Ectodermal cell (in vitro differentiated cells): ENCODE data around the gene NAV2.

ENCODE experiments used
- H3K27ac ChIP-seq: 2 replicates; pipeline ENCODE4 v1.7.0; 2013; ENCODE audit warnings: mild to moderate bottlenecking, low read depth, low read length; ENCODE audit not compliant: insufficient read depth, poor library complexity, severe bottlenecking
- H3K27me3 ChIP-seq: 2 replicates; pipeline ENCODE4 v1.7.0; 2013; ENCODE audit warnings: mild to moderate bottlenecking, low read length; ENCODE audit not compliant: insufficient read depth, control insufficient read depth, poor library complexity, severe bottlenecking
- H3K36me3 ChIP-seq: one replicate; pipeline ENCODE4 v1.7.0; 2013; ENCODE audit warnings: low read length; ENCODE audit not compliant: control insufficient read depth, insufficient read depth
- H3K4me1 ChIP-seq: one replicate; pipeline ENCODE4 v1.7.0; 2013; ENCODE audit warnings: low read length; ENCODE audit not compliant: control insufficient read depth, insufficient read depth
- H3K4me3 ChIP-seq: 2 replicates; pipeline ENCODE4 v1.7.0; 2013; ENCODE audit warnings: low read depth, low read length, control low read depth; ENCODE audit not compliant: insufficient read depth
- H3K9me3 ChIP-seq: 2 replicates; pipeline ENCODE4 v1.7.0; 2013; ENCODE audit warnings: mild to moderate bottlenecking, low read length, moderate library complexity; ENCODE audit not compliant: control insufficient read depth
- whole genome bisulfite sequencing, 2 experiments: methylation state at CpG; one replicate each; pipeline ENCODE4 v1.1.7; 2013; ENCODE audit warnings: missing lambda C conversion rate in 2 of 2; 5-methylcytosine and 5-hydroxymethylcytosine counted together

The NAV2 gene

DNA sequence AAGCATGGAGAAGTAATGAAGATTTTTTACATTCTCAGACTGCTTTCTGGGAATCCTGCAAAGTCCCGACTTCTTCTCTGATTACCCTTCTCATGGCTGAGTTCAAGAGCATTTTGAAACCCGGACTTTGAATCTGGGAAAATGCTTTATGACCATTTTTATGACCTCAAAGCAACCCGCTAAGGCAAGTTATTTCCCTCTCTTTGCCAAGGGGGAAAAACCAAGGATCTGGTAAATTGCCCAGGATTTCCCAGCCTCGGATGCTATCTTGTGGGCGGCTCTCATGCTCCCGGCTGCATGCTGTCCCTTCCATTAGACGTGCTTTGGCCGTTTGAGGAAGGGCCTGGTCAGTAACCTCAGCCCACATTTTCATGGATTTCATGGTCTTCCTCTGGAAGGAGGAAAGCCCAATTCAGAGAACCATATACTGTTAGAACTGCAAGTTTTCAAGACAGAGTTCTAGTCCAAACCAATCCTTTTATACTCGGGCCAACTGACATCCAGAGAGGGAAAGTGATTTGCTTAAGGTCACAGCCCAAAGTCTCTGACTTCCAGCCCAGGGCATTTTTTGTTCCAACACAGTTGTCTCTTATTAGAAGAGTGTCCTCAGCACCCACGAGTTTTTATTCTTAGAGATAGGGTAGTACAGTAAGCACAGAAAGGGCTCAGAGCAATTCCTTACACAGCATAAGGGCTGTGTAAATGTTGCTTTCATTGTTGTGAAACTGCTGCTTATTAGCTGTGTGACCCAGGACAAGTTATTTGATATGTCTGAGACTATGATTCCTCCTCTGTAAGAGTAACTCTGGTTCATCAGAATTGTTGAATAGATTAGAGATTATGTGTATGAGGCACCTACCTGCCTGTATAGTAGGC, 77.4 kb downstream of the NAV2 start:
- Histone ChIP-seq H3K27me3 (no peaks in the 10 kb centered on the region), H3K9me3 (no peaks in the 10 kb centered on the region), H3K4me1 (no peaks in the 10 kb centered on the region), H3K4me3 (no peak overlapping the region), H3K36me3 (no peaks in the 10 kb centered on the region), H3K27ac (no peak overlapping the region)
- WGBS, 2 experiments: 85 to 87% methylated on average over 10 of the region's 10 CpGs

- no peaks in the 10 kb centered on the region for H3K9me3 ChIP-seq
- H3K27ac ChIP-seq: no peak overlapping the region
- H3K4me1 ChIP-seq: no peaks in the 10 kb centered on the region
- no peaks in the 10 kb centered on the region for H3K36me3 ChIP-seq
- H3K4me3 ChIP-seq: no peak overlapping the region
- WGBS, 2 experiments: 69 to 73% methylated on average over 8 of the region's 8 CpGs
- H3K27me3 ChIP-seq: no peaks in the 10 kb centered on the region
Observed at GRCh38 chr11:19790831-19791552, 78.4 kb downstream of the NAV2 start.

DNA sequence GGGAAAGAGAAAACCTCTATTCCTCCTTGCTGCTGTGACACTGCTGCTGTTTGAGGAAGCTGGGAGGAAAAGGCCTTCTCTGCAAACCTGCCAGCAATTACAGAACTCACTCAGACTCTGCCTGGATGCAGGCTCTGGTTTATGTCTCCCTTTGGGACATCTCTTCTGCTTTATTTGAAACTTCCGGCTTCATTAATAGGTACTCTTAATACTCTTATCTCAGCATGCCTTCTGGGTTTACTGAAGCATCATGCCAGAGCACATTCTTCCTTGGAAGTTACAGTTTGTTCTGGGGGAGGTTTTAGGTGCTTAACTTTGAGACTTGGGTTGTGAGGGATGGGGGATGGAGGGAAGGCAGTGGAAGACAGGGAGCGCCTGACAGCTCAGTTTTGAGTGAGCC, 79.9 kb downstream of the NAV2 start:
- H3K4me3 ChIP-seq: no peak overlapping the region
- no peak overlapping the region for H3K27ac ChIP-seq
- WGBS, 2 experiments: 78 to 88% methylated on average over 2 of the region's 2 CpGs
- H3K4me1 ChIP-seq: peaks cover 9% of the 10 kb centered on the region
- H3K27me3 ChIP-seq: no peaks in the 10 kb centered on the region
- no peaks in the 10 kb centered on the region for H3K9me3 ChIP-seq
- no peaks in the 10 kb centered on the region for H3K36me3 ChIP-seq

DNA sequence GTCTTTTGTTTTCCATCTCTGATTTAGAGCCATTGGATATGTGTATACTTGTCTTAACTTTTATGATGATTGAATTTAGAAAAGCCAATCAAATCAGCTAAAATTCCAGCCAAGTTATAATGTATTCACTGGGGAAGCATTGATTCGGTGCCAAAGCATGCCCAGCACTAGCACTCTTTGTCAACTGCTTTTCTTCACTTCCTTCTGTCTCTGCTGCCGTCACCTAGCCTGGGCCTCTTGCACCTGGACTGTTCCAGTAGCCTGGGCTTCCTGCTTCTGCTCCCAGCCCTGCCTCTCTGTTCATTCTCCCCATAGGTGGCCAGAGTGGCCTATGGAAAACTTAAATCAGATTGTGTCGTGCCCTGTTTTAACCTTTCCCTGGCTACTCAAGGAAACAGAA, 80.7 kb downstream of the NAV2 start:
- H3K27me3 ChIP-seq: no peaks in the 10 kb centered on the region
- no peaks in the 10 kb centered on the region for H3K9me3 ChIP-seq
- H3K27ac ChIP-seq: no peak overlapping the region
- WGBS, 2 experiments: 69 to 77% methylated on average over 3 of the region's 3 CpGs
- peaks cover 9% of the 10 kb centered on the region for H3K4me1 ChIP-seq
- H3K36me3 ChIP-seq: no peaks in the 10 kb centered on the region
- no peak overlapping the region for H3K4me3 ChIP-seq

DNA sequence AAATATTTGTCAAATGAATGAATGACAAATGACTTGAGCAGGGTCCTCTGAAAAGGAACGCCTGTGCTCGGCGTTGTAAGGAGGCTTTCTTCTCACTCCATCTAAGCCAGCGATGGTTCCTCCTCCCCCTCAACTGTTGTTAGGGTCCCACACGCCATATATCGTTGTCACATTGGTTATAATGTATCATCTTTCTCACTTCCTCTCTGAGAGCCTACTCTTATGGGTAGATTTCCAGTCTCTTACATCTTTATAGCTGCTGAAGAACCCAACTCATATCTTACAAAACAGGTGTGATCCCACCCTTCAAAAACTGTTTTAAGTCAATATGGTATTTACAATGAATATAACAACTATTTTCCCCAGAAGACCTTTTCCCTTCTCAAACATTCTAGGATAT, 81.5 kb downstream of the NAV2 start:
- Histone ChIP-seq H3K4me3 (no peak overlapping the region), H3K27ac (no peak overlapping the region), H3K4me1 (peaks cover 9% of the 10 kb centered on the region), H3K36me3 (no peaks in the 10 kb centered on the region), H3K9me3 (no peaks in the 10 kb centered on the region), H3K27me3 (no peaks in the 10 kb centered on the region)
- 93 to 95% methylated on average over 6 of the region's 6 CpGs for WGBS, 2 experiments

- Histone ChIP-seq H3K4me1 (peaks cover 9% of the 10 kb centered on the region), H3K9me3 (no peaks in the 10 kb centered on the region), H3K27me3 (no peaks in the 10 kb centered on the region), H3K36me3 (no peaks in the 10 kb centered on the region), H3K27ac (no peak overlapping the region), H3K4me3 (no peak overlapping the region)
- 92 to 95% methylated on average over 1 of the region's 1 CpG for WGBS, 2 experiments
Observed at GRCh38 chr11:19795082-19795481, 82.4 kb downstream of the NAV2 start.

DNA sequence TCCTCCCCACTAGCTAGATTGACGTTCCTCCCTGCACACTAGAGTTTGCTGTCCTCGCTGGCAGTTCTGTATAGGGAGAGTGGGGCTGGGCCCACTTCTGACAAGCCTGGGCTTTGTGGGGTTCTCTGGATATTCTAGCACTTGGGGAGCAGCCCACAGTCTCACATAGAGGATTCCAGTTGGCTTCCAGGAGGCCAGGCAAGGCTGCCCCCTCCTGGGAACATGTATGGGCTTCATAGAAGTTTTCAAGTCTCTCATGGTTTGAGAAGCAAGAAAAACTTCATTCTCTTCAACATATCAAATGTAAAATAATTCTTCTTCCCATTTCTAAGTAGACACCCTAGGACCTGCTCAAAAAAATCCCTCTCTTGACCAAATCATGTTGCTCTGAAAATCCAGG, 87.5 kb downstream of the NAV2 start:
- Histone ChIP-seq H3K36me3 (no peaks in the 10 kb centered on the region), H3K4me3 (no peak overlapping the region), H3K27me3 (no peaks in the 10 kb centered on the region), H3K4me1 (peaks cover 16% of the 10 kb centered on the region), H3K9me3 (no peaks in the 10 kb centered on the region), H3K27ac (no peak overlapping the region)
- 84 to 95% methylated on average over 2 of the region's 2 CpGs for WGBS, 2 experiments

DNA sequence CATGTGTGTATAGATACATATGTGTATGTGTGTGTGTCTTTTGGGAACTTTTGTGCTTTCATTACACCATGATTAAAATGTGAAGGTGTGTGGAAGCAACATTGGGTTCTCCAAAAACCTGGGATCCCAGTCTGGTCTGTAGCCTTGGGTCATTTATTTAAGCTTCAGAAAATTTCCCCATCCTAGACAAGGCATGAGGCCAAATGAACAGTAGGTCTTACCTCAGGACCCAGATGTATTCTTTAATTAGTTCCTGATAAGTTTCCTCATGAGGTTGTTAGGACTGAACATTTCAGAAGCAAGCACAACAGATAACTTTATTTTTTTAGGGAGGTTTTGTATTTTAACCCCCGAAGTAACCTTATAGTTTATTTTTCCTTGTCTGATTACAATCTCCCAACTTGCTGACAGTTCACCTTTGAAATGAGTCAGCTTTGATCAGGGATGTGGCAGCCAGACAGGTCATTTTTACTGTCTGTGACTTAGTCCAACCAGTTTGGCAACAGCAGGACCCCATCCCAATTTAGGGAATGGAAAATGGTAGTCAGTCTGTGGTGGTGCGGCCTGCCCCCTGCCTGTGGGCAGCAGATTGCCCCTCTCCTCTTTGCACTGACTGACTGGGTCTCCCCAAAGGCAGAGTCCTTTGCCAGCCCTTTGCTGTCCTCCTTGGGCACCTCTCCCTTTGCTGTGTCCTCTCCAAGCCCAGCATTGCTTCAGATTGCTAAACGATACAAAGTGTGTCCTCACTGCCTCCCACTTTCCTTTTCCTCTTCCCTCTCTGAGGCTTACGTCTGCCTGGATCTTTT, 88.3 kb downstream of the NAV2 start:
- no peaks in the 10 kb centered on the region for H3K27me3 ChIP-seq
- no peaks in the 10 kb centered on the region for H3K36me3 ChIP-seq
- H3K4me3 ChIP-seq: no peak overlapping the region
- no peaks in the 10 kb centered on the region for H3K9me3 ChIP-seq
- peaks cover 19% of the 10 kb centered on the region for H3K4me1 ChIP-seq
- WGBS, 2 experiments: 59 to 68% methylated on average over 4 of the region's 4 CpGs
- H3K27ac ChIP-seq: no peak overlapping the region

DNA sequence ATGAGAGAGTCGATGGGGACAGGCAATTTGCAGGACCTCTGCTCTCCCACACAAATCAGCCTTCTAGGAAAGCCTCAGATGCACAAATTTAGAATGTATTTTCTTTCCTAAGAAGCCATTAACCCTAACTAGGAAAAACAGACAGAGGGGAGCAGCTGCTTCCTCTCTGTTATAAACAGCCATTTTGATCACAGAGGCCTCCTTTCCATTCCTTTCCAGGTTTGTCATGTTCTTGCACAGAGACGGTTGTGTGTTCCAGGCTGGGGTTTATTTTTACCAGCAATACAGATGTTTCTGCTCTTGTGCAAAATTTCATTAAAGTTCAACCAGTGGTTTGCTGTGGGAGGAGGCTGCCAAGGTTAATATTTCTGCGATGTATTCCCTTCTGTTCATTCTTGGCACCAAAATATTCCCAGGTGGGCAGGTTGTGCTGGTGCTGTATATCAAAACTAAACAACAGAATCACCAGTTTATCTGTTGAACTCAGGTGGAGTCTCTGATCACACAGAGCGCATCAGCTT, 90.2 kb downstream of the NAV2 start:
- H3K4me3 ChIP-seq: no peak overlapping the region
- H3K27ac ChIP-seq: no peak overlapping the region
- 94 to 96% methylated on average over 4 of the region's 4 CpGs for WGBS, 2 experiments
- no peaks in the 10 kb centered on the region for H3K9me3 ChIP-seq
- H3K36me3 ChIP-seq: no peaks in the 10 kb centered on the region
- peaks cover 22% of the 10 kb centered on the region for H3K4me1 ChIP-seq
- H3K27me3 ChIP-seq: no peaks in the 10 kb centered on the region
